WI38 (cell line): Measurements from ENCODE around the gene EIF5B.

ENCODE experiments used
- H3K4me3 ChIP-seq: 2 replicates; pipeline ENCODE4 v1.5.1; 2011; ENCODE audit warnings: low read depth, mild to moderate bottlenecking, control low read depth, low read length
- CTCF ChIP-seq: IDR thresholded peaks from 2 replicates; pipeline ENCODE4 v1.5.1; 2012; ENCODE audit warnings: low read depth, mild to moderate bottlenecking, control low read depth, low read length

The EIF5B gene

GRCh38 chr2:99403524-99403923 lies 66.3 kb downstream of the EIF5B start:
- H3K4me3 ChIP-seq = no peak overlapping the region
- no peak for TF ChIP-seq CTCF

GRCh38 chr2:99404039-99404796 lies 67.0 kb downstream of the EIF5B start:
- H3K4me3 ChIP-seq = no peak overlapping the region
- TF ChIP-seq CTCF = no peak

DNA sequence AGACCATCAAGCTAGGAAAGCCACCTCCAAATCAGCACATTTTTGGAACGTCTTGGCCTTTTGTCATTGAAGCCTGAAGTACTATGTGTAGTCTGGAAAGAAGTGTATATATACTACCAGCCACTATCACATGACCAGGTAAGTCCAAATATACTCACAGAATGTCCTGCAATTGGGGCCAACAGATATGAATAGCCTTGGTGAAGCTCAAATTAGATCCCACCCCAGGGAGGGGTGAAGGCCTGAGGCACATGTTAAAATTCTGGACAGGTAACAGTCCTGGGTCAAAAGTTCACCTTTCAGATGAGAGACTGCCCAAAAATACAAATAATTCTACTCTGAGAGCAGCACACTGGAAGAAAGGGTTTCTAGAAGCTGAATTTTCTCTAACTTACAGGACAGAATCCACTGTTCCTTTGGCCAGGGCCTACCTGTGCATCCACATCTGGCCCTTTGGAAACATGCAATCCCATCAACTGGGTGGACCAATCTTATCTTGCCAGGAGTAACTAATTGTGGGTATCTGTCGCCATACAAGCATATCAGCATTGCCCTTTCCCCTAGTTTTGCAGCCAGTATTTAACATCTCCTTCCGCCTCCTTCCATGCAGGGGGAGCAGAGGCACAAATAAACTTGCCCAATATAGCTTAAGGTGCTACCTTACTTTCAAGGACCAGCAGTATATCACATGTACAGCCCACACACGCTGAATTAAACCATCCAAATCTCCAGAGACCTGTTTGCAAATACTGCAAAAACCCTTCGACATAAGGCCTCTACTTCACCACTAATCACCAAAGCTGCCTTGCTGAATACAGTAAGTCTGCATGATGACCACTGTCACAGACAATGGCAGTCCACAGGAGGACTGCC lies 67.8 kb downstream of the EIF5B start:
- no peak for TF ChIP-seq CTCF
- no peak overlapping the region for H3K4me3 ChIP-seq

GRCh38 chr2:99406137-99406536 lies 68.9 kb downstream of the EIF5B start:
- no peak for TF ChIP-seq CTCF
- no peak overlapping the region for H3K4me3 ChIP-seq

DNA sequence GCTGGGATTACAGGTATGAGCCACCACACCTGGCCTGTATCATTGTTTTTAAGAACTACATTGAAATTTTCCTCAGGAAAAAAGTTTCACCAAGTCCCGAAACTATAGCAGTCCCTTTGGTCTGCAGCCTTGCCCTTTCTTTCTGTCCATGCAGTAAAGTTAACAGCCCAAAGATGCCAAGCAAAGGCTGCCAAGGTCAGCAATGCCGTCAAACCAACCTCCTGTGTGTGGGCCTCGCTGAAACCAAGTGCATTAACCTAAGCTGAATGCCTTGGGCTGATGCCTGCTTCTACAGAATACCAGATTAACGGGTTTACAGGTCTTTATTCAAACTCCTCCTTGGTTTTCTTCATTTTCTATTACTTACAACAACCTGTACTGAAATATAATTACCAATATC lies 73.1 kb downstream of the EIF5B start:
- TF ChIP-seq CTCF = no peak
- no peak overlapping the region for H3K4me3 ChIP-seq

GRCh38 chr2:99414566-99414965 lies 77.4 kb downstream of the EIF5B start:
- no peak overlapping the region for H3K4me3 ChIP-seq
- no peak for TF ChIP-seq CTCF

GRCh38 chr2:99417396-99417795 lies 80.2 kb downstream of the EIF5B start:
- no peak for TF ChIP-seq CTCF
- H3K4me3 ChIP-seq = no peak overlapping the region
